ENCODE measurements around the gene ST3GAL6.

Gene ST3GAL6

DNA sequence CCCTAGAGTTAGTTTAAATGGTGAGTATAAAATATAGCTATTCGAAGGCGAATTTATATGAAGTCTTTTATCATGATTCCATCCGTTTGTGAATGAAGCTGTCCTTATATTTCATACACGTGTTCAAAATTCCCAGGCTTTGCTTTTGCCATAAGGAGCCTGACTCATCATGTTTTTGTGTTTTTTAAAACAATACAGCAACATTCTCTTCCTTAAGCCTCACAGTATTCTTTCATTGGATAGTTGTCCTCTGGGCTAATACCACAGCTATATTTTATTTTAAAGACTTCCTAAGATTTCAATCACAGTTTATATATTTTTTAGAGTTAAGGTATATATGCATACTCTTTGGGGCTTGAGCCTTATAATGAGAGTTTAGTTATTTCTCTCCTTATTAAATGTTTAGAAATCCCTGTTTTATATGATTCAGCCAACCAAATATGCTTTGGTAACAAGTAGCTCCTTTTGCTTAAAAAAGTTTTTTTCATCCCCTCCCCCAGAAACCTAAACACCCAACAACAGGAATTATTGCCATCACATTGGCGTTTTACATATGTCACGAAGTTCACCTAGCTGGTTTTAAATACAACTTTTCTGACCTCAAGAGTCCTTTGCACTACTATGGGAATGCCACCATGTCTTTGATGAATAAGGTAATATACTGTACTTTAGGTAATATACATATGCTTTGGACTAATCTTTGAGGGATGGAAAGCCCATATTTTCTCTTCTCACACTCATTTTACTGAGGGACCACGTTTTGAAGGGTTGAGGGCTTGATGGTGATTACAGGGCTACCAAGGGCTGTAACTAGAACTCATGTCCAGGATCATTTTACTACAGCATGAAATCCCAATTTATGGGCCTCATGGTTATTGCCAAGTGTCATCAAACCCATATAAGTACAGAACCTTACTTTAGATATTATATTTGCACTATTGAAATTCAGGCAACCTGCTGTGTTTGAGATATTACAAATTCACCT, 28.5 kb downstream of the ST3GAL6 start:
- no peak overlapping the region for H3K27ac Mint-ChIP-seq
- DNase-seq: no peak
- peaks cover 15% of the 10 kb centered on the region for H3K36me3 Mint-ChIP-seq (ENCODE audit: low read depth)
- H3K4me1 Mint-ChIP-seq: peaks cover 1% of the 10 kb centered on the region
- H3K9me3 Mint-ChIP-seq: no peaks in the 10 kb centered on the region
- no peak overlapping the region for H3K4me3 Mint-ChIP-seq
- TF ChIP-seq, protein P1, sequence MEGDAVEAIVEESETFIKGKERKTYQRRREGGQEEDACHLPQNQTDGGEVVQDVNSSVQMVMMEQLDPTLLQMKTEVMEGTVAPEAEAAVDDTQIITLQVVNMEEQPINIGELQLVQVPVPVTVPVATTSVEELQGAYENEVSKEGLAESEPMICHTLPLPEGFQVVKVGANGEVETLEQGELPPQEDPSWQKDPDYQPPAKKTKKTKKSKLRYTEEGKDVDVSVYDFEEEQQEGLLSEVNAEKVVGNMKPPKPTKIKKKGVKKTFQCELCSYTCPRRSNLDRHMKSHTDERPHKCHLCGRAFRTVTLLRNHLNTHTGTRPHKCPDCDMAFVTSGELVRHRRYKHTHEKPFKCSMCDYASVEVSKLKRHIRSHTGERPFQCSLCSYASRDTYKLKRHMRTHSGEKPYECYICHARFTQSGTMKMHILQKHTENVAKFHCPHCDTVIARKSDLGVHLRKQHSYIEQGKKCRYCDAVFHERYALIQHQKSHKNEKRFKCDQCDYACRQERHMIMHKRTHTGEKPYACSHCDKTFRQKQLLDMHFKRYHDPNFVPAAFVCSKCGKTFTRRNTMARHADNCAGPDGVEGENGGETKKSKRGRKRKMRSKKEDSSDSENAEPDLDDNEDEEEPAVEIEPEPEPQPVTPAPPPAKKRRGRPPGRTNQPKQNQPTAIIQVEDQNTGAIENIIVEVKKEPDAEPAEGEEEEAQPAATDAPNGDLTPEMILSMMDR (IDR thresholded peaks at IDR 0.05): no peak
- H3K27me3 Mint-ChIP-seq (ENCODE audit: low read depth, poor library complexity): no peaks in the 10 kb centered on the region

DNA sequence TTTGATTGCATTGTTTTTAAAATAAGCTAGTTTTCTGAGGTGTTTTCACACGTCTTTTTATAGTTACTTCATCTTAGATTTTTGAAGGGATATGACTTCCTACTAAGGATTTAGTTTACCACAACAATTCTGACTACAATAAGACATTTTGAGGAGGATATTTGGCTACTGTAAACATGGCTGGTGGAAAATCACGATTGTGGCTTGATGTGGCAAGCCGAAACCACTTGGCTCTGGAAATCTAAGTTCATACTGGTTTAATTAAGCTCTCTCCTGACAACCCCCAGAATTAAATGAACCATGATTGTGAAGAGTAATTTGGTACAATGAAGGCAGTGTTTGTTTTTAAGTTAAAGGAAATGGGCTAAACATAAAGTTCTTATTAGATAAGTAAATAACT, 30.8 kb downstream of the ST3GAL6 start:
- Mint-ChIP-seq H3K27me3 (ENCODE audit: low read depth, poor library complexity) (no peaks in the 10 kb centered on the region), H3K27ac (no peak overlapping the region)

DNA sequence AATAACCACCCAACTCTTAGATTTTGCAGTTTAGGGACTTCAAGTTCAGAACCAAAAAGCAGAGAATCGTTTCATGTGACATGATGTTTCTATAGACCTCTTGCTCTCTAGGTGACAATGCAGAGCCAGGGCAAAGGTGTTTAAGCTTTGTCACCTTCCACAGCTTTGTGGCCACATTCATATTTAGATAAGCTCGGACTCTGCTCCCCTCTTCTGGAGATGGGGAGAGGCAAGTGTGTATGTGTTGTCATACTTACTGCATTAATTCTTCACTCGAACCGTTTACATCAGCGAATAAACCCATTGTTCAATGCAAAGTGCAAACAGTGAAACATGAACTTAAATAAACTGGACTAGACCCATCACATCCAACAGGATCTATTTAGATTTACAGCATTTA, 33.2 kb downstream of the ST3GAL6 start:
- Mint-ChIP-seq H3K36me3 (ENCODE audit: low read depth) (peaks cover 41% of the 10 kb centered on the region), H3K9me3 (peaks cover 3% of the 10 kb centered on the region), H3K4me1 (peaks cover 5% of the 10 kb centered on the region), H3K4me3 (no peak overlapping the region), H3K27ac (no peak overlapping the region), H3K27me3 (ENCODE audit: low read depth, poor library complexity) (no peaks in the 10 kb centered on the region)
- TF ChIP-seq, protein P1 (IDR thresholded peaks at IDR 0.05): no peak
- no peak for DNase-seq

More for the DNA sequence above, 30.8 kb downstream of the ST3GAL6 start:
- H3K9me3 Mint-ChIP-seq: no peaks in the 10 kb centered on the region
- no peaks in the 10 kb centered on the region for H3K4me1 Mint-ChIP-seq
- H3K36me3 Mint-ChIP-seq (ENCODE audit: low read depth): peaks cover 20% of the 10 kb centered on the region
- H3K4me3 Mint-ChIP-seq: no peak overlapping the region
- no peak for DNase-seq
- TF ChIP-seq, protein P1 (IDR thresholded peaks at IDR 0.05): no peak

DNA sequence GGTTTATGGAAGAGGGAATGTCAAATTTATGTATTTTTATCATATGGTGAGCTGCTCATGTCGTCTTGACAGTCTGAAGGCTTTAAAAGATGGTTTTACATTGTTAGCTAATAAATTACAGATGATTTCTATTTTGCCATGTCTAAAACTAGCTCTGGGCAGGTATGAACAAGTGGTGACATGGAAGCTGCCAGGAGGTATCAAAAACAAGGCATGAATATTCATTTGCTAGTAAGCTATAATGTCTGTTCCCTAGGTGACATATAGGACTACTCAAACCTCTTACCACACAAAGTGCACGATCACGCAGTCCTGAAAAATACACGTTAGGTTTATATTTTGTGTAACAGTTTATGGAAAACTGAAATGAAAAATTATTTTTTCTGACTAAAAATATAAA, 34.8 kb downstream of the ST3GAL6 start:
- TF ChIP-seq, protein P1 (IDR thresholded peaks at IDR 0.05): no peak
- DNase-seq: no peak
- Mint-ChIP-seq H3K4me3 (no peak overlapping the region), H3K4me1 (peaks cover 5% of the 10 kb centered on the region), H3K9me3 (peaks cover 14% of the 10 kb centered on the region), H3K27ac (no peak overlapping the region), H3K27me3 (ENCODE audit: low read depth, poor library complexity) (no peaks in the 10 kb centered on the region), H3K36me3 (ENCODE audit: low read depth) (peaks cover 56% of the 10 kb centered on the region)

DNA sequence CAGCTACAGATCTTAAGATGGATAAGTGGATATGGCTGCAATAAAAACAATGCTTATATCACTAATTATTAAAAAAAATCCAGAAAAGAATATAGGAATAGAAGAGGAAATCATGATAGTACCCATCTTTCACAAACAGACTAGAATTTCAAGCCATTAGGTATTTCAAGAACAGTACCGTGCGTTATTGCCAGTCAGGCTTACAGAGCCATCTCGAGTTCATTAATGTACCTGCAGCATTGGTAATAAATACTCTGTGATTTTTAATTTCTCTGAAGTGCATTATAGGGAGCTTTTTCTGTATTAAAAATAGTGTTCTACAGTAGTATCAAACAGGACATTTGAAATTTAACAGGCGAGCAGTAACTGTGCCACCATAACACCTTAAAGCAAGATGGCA, 35.7 kb downstream of the ST3GAL6 start:
- no peak for DNase-seq
- H3K36me3 Mint-ChIP-seq (ENCODE audit: low read depth): peaks cover 65% of the 10 kb centered on the region

More for the DNA sequence above, 35.7 kb downstream of the ST3GAL6 start:
- Mint-ChIP-seq H3K4me1 (peaks cover 5% of the 10 kb centered on the region), H3K27me3 (ENCODE audit: low read depth, poor library complexity) (no peaks in the 10 kb centered on the region), H3K9me3 (peaks cover 21% of the 10 kb centered on the region), H3K27ac (no peak overlapping the region), H3K4me3 (no peak overlapping the region)
- TF ChIP-seq, protein P1 (IDR thresholded peaks at IDR 0.05): no peak

Data from nephron progenitor cell (in vitro differentiated cells).